ENCODE measurements around the gene PRKCE. TPM values are rescaled to one million over a fixed set of nuclear protein-coding genes. Genes with fewer than 3 reads are reported as not detected.

PRKCE gene
- total RNA-seq, 2 experiments from 2014 or later, result 17.0 to 42.1 TPM

DNA sequence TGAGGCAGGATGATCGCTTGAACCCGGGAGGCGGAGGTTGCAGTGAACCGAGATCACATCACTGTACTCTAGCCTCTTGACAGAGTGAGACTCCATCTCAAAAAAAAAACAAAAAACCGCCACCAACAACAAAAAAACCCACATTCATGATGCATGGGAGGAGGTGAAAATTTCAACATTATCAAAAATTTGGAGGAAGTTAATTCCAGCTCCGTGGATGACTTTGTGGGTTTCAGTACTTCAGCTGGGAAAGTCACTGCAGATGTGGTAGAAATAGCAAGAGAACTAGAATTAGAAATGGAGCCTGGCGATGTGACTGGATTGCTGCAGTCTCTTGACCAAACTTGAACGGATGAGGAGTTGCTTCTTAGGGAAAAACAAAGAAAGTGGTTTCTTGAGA is 74.3 kb downstream of the PRKCE start:
- Histone ChIP-seq H3K79me2 (ENCODE audit: insufficient read depth, low read depth, low read length) (no peaks in the 10 kb centered on the region), H3K4me3 (ENCODE audit: low read depth, low read length, poor library complexity, severe bottlenecking) (no peak overlapping the region), H4K20me1 (ENCODE audit: insufficient read depth, low read length) (no peaks in the 10 kb centered on the region), H3K9me3 (ENCODE audit: low read length) (peaks cover 2% of the 10 kb centered on the region; the same call in 1 of the 2 replicates), H2AFZ (ENCODE audit: low read length) (peak overlapping the region; percentile 27; the same call in 1 of the 2 replicates), H3K27ac (ENCODE audit: low read depth, low read length, poor library complexity, severe bottlenecking) (no peak overlapping the region), H3K9me2 (ENCODE audit: insufficient read depth, low read length) (no peaks in the 10 kb centered on the region), H3K4me1 (ENCODE audit: insufficient read depth, low read length, poor library complexity, severe bottlenecking) (peaks cover 86% of the 10 kb centered on the region), H3K4me2 (ENCODE audit: low read length) (no peak overlapping the region), H3K36me3 (ENCODE audit: insufficient read depth, low read length) (no peaks in the 10 kb centered on the region)
- ChIA-PET POLR2A (interaction anchor here (0.6 to 1.4 kb wide), 4 partner anchors 18 to 1567 kb away, joined by 4 to 5 read pairs (median 5); no protein-coding TSS in a partner anchor), CTCF (ENCODE audit: unreplicated experiment) (interaction anchor here (0.8 kb wide), 1 partner anchor 20 kb away, joined by 3 read pairs; no protein-coding TSS in a partner anchor)
- TF ChIP-seq, protein P1, sequence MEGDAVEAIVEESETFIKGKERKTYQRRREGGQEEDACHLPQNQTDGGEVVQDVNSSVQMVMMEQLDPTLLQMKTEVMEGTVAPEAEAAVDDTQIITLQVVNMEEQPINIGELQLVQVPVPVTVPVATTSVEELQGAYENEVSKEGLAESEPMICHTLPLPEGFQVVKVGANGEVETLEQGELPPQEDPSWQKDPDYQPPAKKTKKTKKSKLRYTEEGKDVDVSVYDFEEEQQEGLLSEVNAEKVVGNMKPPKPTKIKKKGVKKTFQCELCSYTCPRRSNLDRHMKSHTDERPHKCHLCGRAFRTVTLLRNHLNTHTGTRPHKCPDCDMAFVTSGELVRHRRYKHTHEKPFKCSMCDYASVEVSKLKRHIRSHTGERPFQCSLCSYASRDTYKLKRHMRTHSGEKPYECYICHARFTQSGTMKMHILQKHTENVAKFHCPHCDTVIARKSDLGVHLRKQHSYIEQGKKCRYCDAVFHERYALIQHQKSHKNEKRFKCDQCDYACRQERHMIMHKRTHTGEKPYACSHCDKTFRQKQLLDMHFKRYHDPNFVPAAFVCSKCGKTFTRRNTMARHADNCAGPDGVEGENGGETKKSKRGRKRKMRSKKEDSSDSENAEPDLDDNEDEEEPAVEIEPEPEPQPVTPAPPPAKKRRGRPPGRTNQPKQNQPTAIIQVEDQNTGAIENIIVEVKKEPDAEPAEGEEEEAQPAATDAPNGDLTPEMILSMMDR (conservative IDR thresholded peaks at IDR 0.05; ENCODE audit: low read length), result no peak
- no peak for TF ChIP-seq EZH2phosphoT487 (IDR thresholded peaks at IDR 0.05; ENCODE audit: borderline replicate concordance, low read depth, low read length)
- no peak for DNase-seq (ENCODE audit: low spot score)
- intact Hi-C loops (cut with micrococcal nuclease; ENCODE audit: unreplicated experiment), result loop anchor here (5.0 to 10.0 kb wide), 3 partner anchors 212 to 849 kb away; no protein-coding TSS in a partner anchor
- BruUV-seq (replicated peaks), result no TSS peak

DNA sequence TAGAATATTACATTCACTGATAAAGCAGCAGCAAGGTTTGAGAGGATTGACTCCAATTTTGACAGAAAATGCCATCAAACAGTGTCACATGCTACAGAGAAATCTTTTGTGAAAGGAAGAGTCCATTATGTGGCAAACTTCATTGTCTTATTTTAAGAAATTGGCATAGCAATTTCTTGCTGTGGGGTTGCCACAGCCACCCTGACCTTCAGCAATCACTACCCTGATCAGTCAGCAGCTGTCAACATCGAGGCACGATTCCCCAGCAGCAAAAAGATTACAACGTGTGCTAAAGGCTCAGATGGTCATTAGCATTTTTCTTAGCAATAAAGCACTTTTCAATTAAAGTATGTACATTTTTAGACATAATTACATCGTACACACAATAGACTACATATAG is 74.7 kb downstream of the PRKCE start:
- H4K20me1 ChIP-seq (ENCODE audit: insufficient read depth, low read length), result no peaks in the 10 kb centered on the region
- peak overlapping the region; percentile 17 for H3K27ac ChIP-seq (ENCODE audit: low read depth, low read length, poor library complexity, severe bottlenecking)
- intact Hi-C loops (cut with micrococcal nuclease; ENCODE audit: unreplicated experiment), result loop anchor here (5.0 to 10.0 kb wide), 3 partner anchors 211 to 849 kb away; no protein-coding TSS in a partner anchor
- H3K4me3 ChIP-seq (ENCODE audit: low read depth, low read length, poor library complexity, severe bottlenecking), result no peak overlapping the region
- no TSS peak for BruUV-seq (replicated peaks)
- ChIA-PET CTCF (ENCODE audit: unreplicated experiment) (no interaction called here), POLR2A (interaction anchor here (1.4 kb wide), 1 partner anchor 23 kb away, joined by 5 read pairs; no protein-coding TSS in a partner anchor)
- H3K9me3 ChIP-seq (ENCODE audit: low read length), result peaks cover 6% of the 10 kb centered on the region; the same call in 1 of the 2 replicates
- peak overlapping the region; percentile 46; the same call in 1 of the 2 replicates for H3K4me2 ChIP-seq (ENCODE audit: low read length)
- TF ChIP-seq, protein P1 (conservative IDR thresholded peaks at IDR 0.05; ENCODE audit: low read length), result no peak
- TF ChIP-seq EZH2phosphoT487 (IDR thresholded peaks at IDR 0.05; ENCODE audit: borderline replicate concordance, low read depth, low read length), result no peak
- DNase-seq (ENCODE audit: low spot score), result no peak
- no peaks in the 10 kb centered on the region for H3K79me2 ChIP-seq (ENCODE audit: insufficient read depth, low read depth, low read length)
- H3K4me1 ChIP-seq (ENCODE audit: insufficient read depth, low read length, poor library complexity, severe bottlenecking), result peaks cover 91% of the 10 kb centered on the region
- no peaks in the 10 kb centered on the region for H3K36me3 ChIP-seq (ENCODE audit: insufficient read depth, low read length)
- no peaks in the 10 kb centered on the region for H3K9me2 ChIP-seq (ENCODE audit: insufficient read depth, low read length)
- peak overlapping the region; percentile 27; the same call in 1 of the 2 replicates for H2AFZ ChIP-seq (ENCODE audit: low read length)

DNA sequence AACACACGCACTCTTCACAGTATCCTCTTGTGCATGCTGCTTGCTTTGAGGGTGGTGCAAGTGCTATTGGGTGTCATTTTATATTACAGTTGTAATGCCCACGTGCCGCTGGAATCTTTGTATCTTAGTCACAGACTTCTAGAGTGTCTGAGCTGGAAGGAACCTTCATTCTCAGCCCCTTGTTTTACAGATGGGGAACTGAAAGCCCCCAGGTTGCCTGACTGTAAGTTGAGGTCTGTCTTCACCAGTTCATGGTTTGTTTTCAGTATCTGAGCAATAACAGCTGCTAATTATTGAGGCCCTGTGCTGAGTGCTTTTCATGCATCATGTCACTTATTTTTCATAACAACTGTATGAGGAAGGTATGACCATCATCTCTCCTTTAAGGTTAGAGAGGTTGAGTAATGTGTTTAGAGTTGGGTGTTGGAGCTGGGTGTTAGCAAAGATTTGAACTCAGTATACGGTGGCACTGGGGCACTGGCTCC is 77.0 kb downstream of the PRKCE start:
- Histone ChIP-seq H3K4me3 (ENCODE audit: low read depth, low read length, poor library complexity, severe bottlenecking) (peak overlapping the region; percentile 27), H3K4me1 (ENCODE audit: insufficient read depth, low read length, poor library complexity, severe bottlenecking) (peaks cover 82% of the 10 kb centered on the region), H3K9me3 (ENCODE audit: low read length) (peaks cover 6% of the 10 kb centered on the region; the same call in 1 of the 2 replicates), H3K4me2 (ENCODE audit: low read length) (peak overlapping the region; percentile 63), H4K20me1 (ENCODE audit: insufficient read depth, low read length) (no peaks in the 10 kb centered on the region), H3K9me2 (ENCODE audit: insufficient read depth, low read length) (no peaks in the 10 kb centered on the region), H2AFZ (ENCODE audit: low read length) (peak overlapping the region; percentile 53; the same call in 1 of the 2 replicates), H3K27ac (ENCODE audit: low read depth, low read length, poor library complexity, severe bottlenecking) (peak overlapping the region; percentile 92), H3K79me2 (ENCODE audit: insufficient read depth, low read depth, low read length) (no peaks in the 10 kb centered on the region), H3K36me3 (ENCODE audit: insufficient read depth, low read length) (no peaks in the 10 kb centered on the region)
- peak; percentile 91 for DNase-seq (ENCODE audit: low spot score)
- TF ChIP-seq, protein P1 (conservative IDR thresholded peaks at IDR 0.05; ENCODE audit: low read length), result no peak
- no peak for TF ChIP-seq EZH2phosphoT487 (IDR thresholded peaks at IDR 0.05; ENCODE audit: borderline replicate concordance, low read depth, low read length)
- ChIA-PET CTCF (ENCODE audit: unreplicated experiment) (interaction anchor here (1.3 to 2.7 kb wide), 2 partner anchors 12 to 79 kb away, joined by 3 to 17 read pairs; no protein-coding TSS in a partner anchor), POLR2A (interaction anchor here (0.5 to 6.4 kb wide), 10 partner anchors 10 to 145 kb away, joined by 3 to 34 read pairs (median 5); no protein-coding TSS in a partner anchor)
- BruUV-seq (replicated peaks), result no TSS peak
- intact Hi-C loops (cut with micrococcal nuclease; ENCODE audit: unreplicated experiment), result loop anchor here (1.0 to 10.0 kb wide), 7 partner anchors 38 to 846 kb away; partner anchors contain the start of gene PRKCE

All from OCI-LY7 (cell line).